Measurements from ENCODE around the gene MLIP. TPM values are rescaled to one million over a fixed set of nuclear protein-coding genes. Genes with fewer than 3 reads are reported as not detected.

Gene MLIP
- total and polyA plus RNA-seq, 2 experiments from 2014 or later, result not detected

DNA sequence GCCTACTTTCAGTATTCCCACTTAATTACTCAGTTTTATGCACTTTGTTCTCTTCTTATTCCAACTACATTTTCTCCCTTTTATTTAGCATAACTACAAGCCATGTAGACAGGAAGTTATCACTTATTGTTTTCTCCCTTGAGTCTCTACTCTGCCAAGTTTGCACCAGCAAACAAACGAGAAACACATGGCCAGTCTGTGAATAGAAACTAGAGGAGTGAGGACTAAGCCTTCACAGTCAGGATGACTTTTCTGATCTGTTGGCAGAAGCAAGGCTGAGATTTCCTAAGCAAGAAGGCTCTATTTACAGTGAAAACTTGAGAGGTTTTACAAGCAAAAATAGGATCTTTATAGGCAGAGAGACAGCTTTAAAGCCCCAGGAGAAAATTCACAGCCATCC, 127.2 kb downstream of the MLIP start:
- no peaks in the 10 kb centered on the region for H3K27me3 ChIP-seq (replicated peaks; ENCODE audit: insufficient read depth)
- no peaks in the 10 kb centered on the region for H3K36me3 ChIP-seq (ENCODE audit: low read depth)
- in situ Hi-C loops (cut with MboI), result no loop called here
- H3F3A ChIP-seq (ENCODE audit: insufficient read depth), result peaks cover 10% of the 10 kb centered on the region
- peak; percentile 59 for DNase-seq
- 0 to 9% methylated on average over 1 of the region's 1 CpG for WGBS, 2 experiments (ENCODE audit: low coverage in 1 of 2, low lambda C conversion rate in 2 of 2, missing lambda C conversion rate in 2 of 2)
- no peaks in the 10 kb centered on the region for H3K9me3 ChIP-seq (ENCODE audit: low read depth)
- no peak for TF ChIP-seq EZH2phosphoT487 (IDR thresholded peaks at IDR 0.05; ENCODE audit: insufficient read depth, low read depth)
- TF ChIP-seq EZH2 (IDR thresholded peaks at IDR 0.05; ENCODE audit: insufficient read depth, poor library complexity, severe bottlenecking), result no peak
- H3K9me2 ChIP-seq (ENCODE audit: insufficient read depth), result no peaks in the 10 kb centered on the region
- 0 out of 2 replicates have a peak overlapping the region, but pooled peaks have one; percentile 19 for H2AFZ ChIP-seq
- H4K20me1 ChIP-seq (ENCODE audit: insufficient read depth), result no peaks in the 10 kb centered on the region
- no peak overlapping the region for H3K27ac ChIP-seq
- H3K4me1 ChIP-seq (ENCODE audit: insufficient read depth), result peaks cover 10% of the 10 kb centered on the region
- no peak overlapping the region for H3K9ac ChIP-seq
- H3K79me2 ChIP-seq (ENCODE audit: insufficient read depth), result no peaks in the 10 kb centered on the region
- peak overlapping the region; percentile 41 for H3K4me2 ChIP-seq (ENCODE audit: unreplicated experiment)
- no peak overlapping the region for H3K4me3 ChIP-seq

DNA sequence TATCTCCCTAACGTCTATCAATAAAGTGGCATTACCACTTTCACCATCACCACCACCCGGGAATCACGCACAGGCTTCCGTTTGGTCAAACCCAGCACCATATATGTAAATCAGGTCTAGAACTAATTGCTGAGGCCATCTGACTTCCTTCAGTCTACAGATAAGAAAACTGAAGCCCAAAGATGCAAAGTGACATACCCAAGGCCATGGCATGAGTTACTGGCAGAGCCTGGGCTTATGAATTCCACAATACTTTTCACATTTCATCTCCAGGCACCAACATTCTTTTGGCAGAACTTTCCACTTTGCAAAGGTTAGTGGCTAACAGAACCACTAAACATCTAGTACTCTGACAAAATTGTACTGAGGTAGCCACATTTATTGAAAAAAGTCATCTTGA, 132.5 kb downstream of the MLIP start:
- H3K9me3 ChIP-seq (ENCODE audit: low read depth), result no peaks in the 10 kb centered on the region

DNA sequence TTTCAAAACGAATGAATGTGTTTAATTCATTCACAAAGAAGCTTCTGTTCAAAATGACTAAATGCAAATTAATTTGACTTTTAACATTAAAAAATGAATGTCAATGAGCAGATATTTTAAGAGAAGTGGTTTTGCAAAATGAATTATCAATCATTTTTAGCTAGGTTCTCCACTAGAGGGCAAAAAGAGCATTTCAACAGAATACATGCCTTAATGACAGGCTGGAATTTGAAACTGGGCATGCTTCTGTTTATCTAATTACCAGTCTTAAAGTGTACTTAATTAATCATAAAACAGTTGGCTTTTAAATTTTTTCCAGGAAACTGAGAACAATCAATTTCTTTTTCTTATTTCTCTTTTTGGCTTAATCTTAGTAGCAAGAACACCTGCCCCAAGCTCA, 133.2 kb downstream of the MLIP start:
- no peaks in the 10 kb centered on the region for H3K4me1 ChIP-seq (ENCODE audit: insufficient read depth)
- no peaks in the 10 kb centered on the region for H3F3A ChIP-seq (ENCODE audit: insufficient read depth)
- H3K27me3 ChIP-seq (replicated peaks; ENCODE audit: insufficient read depth), result no peaks in the 10 kb centered on the region
- H3K4me2 ChIP-seq (ENCODE audit: unreplicated experiment), result no peak overlapping the region
- no peaks in the 10 kb centered on the region for H4K20me1 ChIP-seq (ENCODE audit: insufficient read depth)
- no peak overlapping the region for H3K9ac ChIP-seq
- H3K36me3 ChIP-seq (ENCODE audit: low read depth), result no peaks in the 10 kb centered on the region
- no peak overlapping the region for H3K27ac ChIP-seq
- no peak overlapping the region for H2AFZ ChIP-seq
- no peak overlapping the region for H3K4me3 ChIP-seq
- DNase-seq, result peak; percentile 48
- H3K9me3 ChIP-seq (ENCODE audit: low read depth), result no peaks in the 10 kb centered on the region
- TF ChIP-seq EZH2 (IDR thresholded peaks at IDR 0.05; ENCODE audit: insufficient read depth, poor library complexity, severe bottlenecking), result no peak
- TF ChIP-seq EZH2phosphoT487 (IDR thresholded peaks at IDR 0.05; ENCODE audit: insufficient read depth, low read depth), result no peak
- H3K9me2 ChIP-seq (ENCODE audit: insufficient read depth), result no peaks in the 10 kb centered on the region
- H3K79me2 ChIP-seq (ENCODE audit: insufficient read depth), result no peaks in the 10 kb centered on the region
- 56 to 57% methylated on average over 1 of the region's 1 CpG for WGBS, 2 experiments (ENCODE audit: low coverage in 1 of 2, low lambda C conversion rate in 2 of 2, missing lambda C conversion rate in 2 of 2)
- in situ Hi-C loops (cut with MboI), result no loop called here

More for the DNA sequence above, 132.5 kb downstream of the MLIP start:
- in situ Hi-C loops (cut with MboI), result no loop called here
- H4K20me1 ChIP-seq (ENCODE audit: insufficient read depth), result no peaks in the 10 kb centered on the region
- no peak overlapping the region for H3K9ac ChIP-seq
- no peaks in the 10 kb centered on the region for H3K79me2 ChIP-seq (ENCODE audit: insufficient read depth)
- H3K4me1 ChIP-seq (ENCODE audit: insufficient read depth), result peaks cover 3% of the 10 kb centered on the region
- no peak overlapping the region for H2AFZ ChIP-seq
- 90 to 96% methylated on average over 4 of the region's 4 CpGs for WGBS, 2 experiments (ENCODE audit: low coverage in 1 of 2, low lambda C conversion rate in 2 of 2, missing lambda C conversion rate in 2 of 2)
- H3K9me2 ChIP-seq (ENCODE audit: insufficient read depth), result no peaks in the 10 kb centered on the region
- no peak overlapping the region for H3K4me2 ChIP-seq (ENCODE audit: unreplicated experiment)
- H3F3A ChIP-seq (ENCODE audit: insufficient read depth), result peaks cover 4% of the 10 kb centered on the region
- H3K27me3 ChIP-seq (replicated peaks; ENCODE audit: insufficient read depth), result no peaks in the 10 kb centered on the region
- no peak for DNase-seq
- no peak overlapping the region for H3K4me3 ChIP-seq
- H3K36me3 ChIP-seq (ENCODE audit: low read depth), result no peaks in the 10 kb centered on the region
- H3K27ac ChIP-seq, result no peak overlapping the region
- TF ChIP-seq EZH2phosphoT487 (IDR thresholded peaks at IDR 0.05; ENCODE audit: insufficient read depth, low read depth), result no peak
- TF ChIP-seq EZH2 (IDR thresholded peaks at IDR 0.05; ENCODE audit: insufficient read depth, poor library complexity, severe bottlenecking), result no peak

DNA sequence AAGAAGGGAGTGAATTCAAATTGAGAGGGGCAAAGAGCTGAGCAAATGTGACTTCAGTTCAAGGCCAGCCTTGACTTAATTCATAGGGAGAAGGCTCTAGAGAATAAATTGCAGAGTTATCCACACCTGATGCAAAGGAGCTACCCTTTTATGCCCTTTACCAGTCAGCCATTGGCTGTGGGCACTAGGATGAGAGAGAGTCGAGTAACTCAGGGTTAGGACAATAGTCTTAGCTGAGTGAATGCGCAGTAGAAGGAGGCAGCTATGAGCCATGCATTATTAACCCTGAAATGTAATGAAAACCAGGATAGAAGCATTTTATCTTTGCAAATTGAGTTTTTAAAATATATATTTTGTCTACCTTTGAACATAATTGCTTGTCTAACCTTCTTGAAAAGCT, 134.0 kb downstream of the MLIP start:
- Histone ChIP-seq H4K20me1 (ENCODE audit: insufficient read depth) (no peaks in the 10 kb centered on the region), H3K36me3 (ENCODE audit: low read depth) (no peaks in the 10 kb centered on the region), H3K9me2 (ENCODE audit: insufficient read depth) (no peaks in the 10 kb centered on the region), H3K27me3 (replicated peaks; ENCODE audit: insufficient read depth) (no peaks in the 10 kb centered on the region), H2AFZ (no peak overlapping the region), H3K4me1 (ENCODE audit: insufficient read depth) (no peaks in the 10 kb centered on the region), H3K9me3 (ENCODE audit: low read depth) (no peaks in the 10 kb centered on the region), H3K79me2 (ENCODE audit: insufficient read depth) (no peaks in the 10 kb centered on the region), H3K4me3 (no peak overlapping the region), H3K9ac (no peak overlapping the region), H3K4me2 (ENCODE audit: unreplicated experiment) (no peak overlapping the region), H3F3A (ENCODE audit: insufficient read depth) (no peaks in the 10 kb centered on the region), H3K27ac (no peak overlapping the region)
- TF ChIP-seq EZH2 (IDR thresholded peaks at IDR 0.05; ENCODE audit: insufficient read depth, poor library complexity, severe bottlenecking) (no peak), EZH2phosphoT487 (IDR thresholded peaks at IDR 0.05; ENCODE audit: insufficient read depth, low read depth) (no peak)
- no peak for DNase-seq
- in situ Hi-C loops (cut with MboI), result no loop called here
- 71 to 90% methylated on average over 2 of the region's 2 CpGs for WGBS, 2 experiments (ENCODE audit: low coverage in 1 of 2, low lambda C conversion rate in 2 of 2, missing lambda C conversion rate in 2 of 2)

DNA sequence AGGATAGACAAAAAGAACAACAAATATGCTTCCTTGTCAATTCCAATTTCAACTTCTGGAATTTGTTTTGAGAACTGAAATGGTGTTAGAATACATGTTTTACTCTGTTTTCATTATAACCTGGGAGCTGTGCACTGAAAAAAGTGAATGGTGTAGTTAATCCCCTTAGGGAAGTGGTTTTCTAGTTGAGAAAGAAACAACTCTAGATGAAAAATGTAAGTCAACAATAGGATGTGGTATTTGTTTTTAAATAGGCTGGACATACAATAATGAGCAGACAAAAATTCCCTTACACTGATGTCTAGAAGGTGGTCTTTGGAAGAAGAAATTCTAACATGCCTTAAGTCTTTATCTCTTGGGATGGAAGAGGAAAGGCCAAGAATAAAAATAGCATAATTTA, 137.1 kb downstream of the MLIP start:
- H3K27ac ChIP-seq, result no peak overlapping the region
- in situ Hi-C loops (cut with MboI), result no loop called here
- no peaks in the 10 kb centered on the region for H3K9me2 ChIP-seq (ENCODE audit: insufficient read depth)
- no peak overlapping the region for H3K4me3 ChIP-seq
- no peak overlapping the region for H3K4me2 ChIP-seq (ENCODE audit: unreplicated experiment)
- DNase-seq, result no peak
- H2AFZ ChIP-seq, result no peak overlapping the region
- no peaks in the 10 kb centered on the region for H3K79me2 ChIP-seq (ENCODE audit: insufficient read depth)
- TF ChIP-seq EZH2phosphoT487 (IDR thresholded peaks at IDR 0.05; ENCODE audit: insufficient read depth, low read depth) (no peak), EZH2 (IDR thresholded peaks at IDR 0.05; ENCODE audit: insufficient read depth, poor library complexity, severe bottlenecking) (no peak)
- no peaks in the 10 kb centered on the region for H3K36me3 ChIP-seq (ENCODE audit: low read depth)
- H3K27me3 ChIP-seq (replicated peaks; ENCODE audit: insufficient read depth), result no peaks in the 10 kb centered on the region
- H3K9ac ChIP-seq, result no peak overlapping the region
- H3F3A ChIP-seq (ENCODE audit: insufficient read depth), result no peaks in the 10 kb centered on the region
- H4K20me1 ChIP-seq (ENCODE audit: insufficient read depth), result no peaks in the 10 kb centered on the region
- H3K4me1 ChIP-seq (ENCODE audit: insufficient read depth), result no peaks in the 10 kb centered on the region
- no peaks in the 10 kb centered on the region for H3K9me3 ChIP-seq (ENCODE audit: low read depth)
